HepG2 (cell line): ENCODE measurements around the gene DOCK4. TPM values are rescaled to one million over a fixed set of nuclear protein-coding genes. Genes with fewer than 3 reads are reported as not detected.

Experiments used
- ATF2 ChIP-seq: sonication (generic); formaldehyde crosslinking; IDR thresholded peaks from 2 replicates; pipeline ENCODE4 v1.4.0; 2020; ENCODE audit warnings: missing genetic modification reagents
- DMAP1 ChIP-seq: IDR thresholded peaks from 2 replicates; pipeline ENCODE4 v1.6.1; 2016
- FOXO1 ChIP-seq: sonication (generic); formaldehyde crosslinking; IDR thresholded peaks from 2 replicates; pipeline ENCODE4 v1.4.0; 2020; ENCODE audit warnings: missing genetic modification reagents
- FOXP1 ChIP-seq, 2 experiments: fragments of 450-650 bp in 1 of 2; IDR thresholded peaks; 2 replicates each; pipeline ENCODE4 v1.6.1; 2017 to 2018; ENCODE audit warnings: antibody characterized with exemption in 1 of 2
- KLF11 ChIP-seq: IDR thresholded peaks from 2 replicates; pipeline ENCODE4 v1.6.1; 2016; ENCODE audit warnings: missing compliant biosample characterization
- KLF16 ChIP-seq, 2 experiments: sonication (generic) in 1 of 2; formaldehyde crosslinking in 1 of 2; IDR thresholded peaks; 2 replicates each; pipeline versions ENCODE4 v1.6.1 to v1.8.0; 2016 to 2023; ENCODE audit warnings: missing genetic modification reagents in 2 of 2, missing compliant biosample characterization in 1 of 2
- MIER2 ChIP-seq: IDR thresholded peaks from 2 replicates; pipeline ENCODE4 v1.6.1; 2016; ENCODE audit warnings: missing biosample characterization, missing genetic modification reagents
- MTF1 ChIP-seq: sonication (generic); formaldehyde crosslinking; IDR thresholded peaks from 2 replicates; pipeline ENCODE4 v1.5.0; 2020; ENCODE audit warnings: missing genetic modification reagents
- PRDM15 ChIP-seq: sonication (generic); formaldehyde crosslinking; IDR thresholded peaks from 2 replicates; pipeline ENCODE4 v1.4.0; 2020; ENCODE audit warnings: missing genetic modification reagents
- SP2 ChIP-seq: sonication (generic); formaldehyde crosslinking; IDR thresholded peaks from 2 replicates; pipeline ENCODE4 v1.5.1; 2020; ENCODE audit warnings: mild to moderate bottlenecking, missing genetic modification reagents
- SYNCRIP ChIP-seq: fragments of 200-400 bp; formaldehyde crosslinking; IDR thresholded peaks from 2 replicates; pipeline ENCODE4 v1.6.1; 2018; ENCODE audit warnings: mild to moderate bottlenecking, low read depth, low read length; ENCODE audit not compliant: insufficient read depth
- THAP7 ChIP-seq: sonication (generic); formaldehyde crosslinking; IDR thresholded peaks from 2 replicates; pipeline ENCODE4 v1.8.1; 2023; ENCODE audit warnings: mild to moderate bottlenecking, missing genetic modification reagents
- ZBTB46 ChIP-seq: sonication (generic); formaldehyde crosslinking; IDR thresholded peaks from 2 replicates; pipeline ENCODE4 v1.4.0; 2020; ENCODE audit warnings: mild to moderate bottlenecking, missing genetic modification reagents, borderline replicate concordance
- ZNF292 ChIP-seq: sonication (generic); formaldehyde crosslinking; IDR thresholded peaks from 2 replicates; pipeline ENCODE4 v1.8.1; 2022; ENCODE audit warnings: mild to moderate bottlenecking, low read depth, missing genetic modification reagents, borderline replicate concordance
- ZNF331 ChIP-seq: sonication (generic); formaldehyde crosslinking; IDR thresholded peaks from 2 replicates; pipeline ENCODE4 v1.4.0; 2020; ENCODE audit warnings: missing genetic modification reagents
- ZNF33B ChIP-seq: sonication (generic); formaldehyde crosslinking; IDR thresholded peaks from 2 replicates; pipeline ENCODE4 v1.5.1; 2020; ENCODE audit warnings: mild to moderate bottlenecking, missing genetic modification reagents
- ZNF800 ChIP-seq: sonication (generic); formaldehyde crosslinking; IDR thresholded peaks from 2 replicates; pipeline ENCODE4 v1.4.0; 2020; ENCODE audit warnings: missing genetic modification reagents
- ZSCAN25 ChIP-seq: sonication (generic); formaldehyde crosslinking; IDR thresholded peaks from 2 replicates; pipeline ENCODE4 v1.8.0; 2022; ENCODE audit warnings: mild to moderate bottlenecking, missing genetic modification reagents
- polyA plus RNA-seq, 8 experiments: library from polyadenylated mRNA; depleted of rRNA in 3 of 8; stranded (reverse) in 7 of 8; unstranded in 1 of 8; fragments of >200 nt; fragmentation: Illumina TruSeq in 4 of 8; extraction: Trizol in 4 of 8; gene quantifications; 2 replicates each; pipeline versions ENCODE4 v1.2.1 to v1.2.3, GENCODE V29; 2011 to 2016; ENCODE audit warnings: low read depth in 4 of 8, missing spikeins in 1 of 8, mixed read lengths in 1 of 8; ENCODE audit not compliant: insufficient read depth in 1 of 8
- total RNA-seq, 5 experiments: library from RNA; depleted of rRNA; stranded (reverse); fragments of >200 nt; fragmentation: Illumina TruSeq; extraction: Trizol; gene quantifications; 2 replicates each; pipeline ENCODE4 v1.2.3, GENCODE V29; 2016; ENCODE audit warnings: low read depth in 1 of 5
- TF ChIP-seq, protein P1 (sequence below): sonication (generic); formaldehyde crosslinking; IDR thresholded peaks from 2 replicates; pipeline ENCODE4 v1.4.0; 2020; ENCODE audit warnings: missing genetic modification reagents, mild to moderate bottlenecking, borderline replicate concordance

DOCK4 gene
- total and polyA plus RNA-seq, 2 of the 13 experiments (the other 11 are each of a cell fraction or from before 2014, with no cell fraction given): 13.5 to 17.4 TPM

DNA sequence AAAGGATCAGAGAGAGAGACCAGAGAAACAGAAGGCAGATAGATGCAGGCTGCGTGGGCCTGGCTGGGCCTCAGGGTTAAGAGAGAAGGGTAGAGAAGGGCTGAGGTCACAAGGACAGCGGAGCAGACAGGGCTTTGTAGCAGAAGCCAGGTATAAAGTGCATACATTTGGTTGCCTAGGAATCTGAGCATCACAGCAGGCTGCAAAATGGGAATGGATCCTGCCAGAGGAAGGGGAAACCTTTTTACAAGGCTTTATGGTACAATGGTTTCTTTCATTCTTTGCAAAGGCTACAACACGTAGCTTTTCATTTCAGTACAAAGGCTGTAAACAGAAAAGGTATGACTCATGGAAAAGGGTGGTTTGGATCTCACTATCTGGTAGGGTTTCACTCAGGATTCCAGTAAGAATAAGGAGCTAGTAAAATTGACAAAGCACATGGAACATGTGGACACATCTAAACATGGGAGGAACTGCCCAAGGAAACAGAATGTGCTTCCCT lies 275.1 kb downstream of the DOCK4 start (continued):
- TF ChIP-seq MTF1 (CRISPR knock-in tag) (no peak), THAP7 (0 out of 2 replicates have a peak, but pooled peaks have one; percentile 28), ZNF331 (CRISPR knock-in tag) (no peak; the same call in 1 of the 2 replicates), ZNF33B (CRISPR knock-in tag) (no peak), KLF11 (CRISPR knock-in tag) (0 out of 2 replicates have a peak, but pooled peaks have one; percentile 20), ZBTB46 (no peak), ZNF800 (no peak), FOXP1 (IDR thresholded peaks at IDR 0.05) (peak; percentile 74), FOXP1 (CRISPR knock-in tag; IDR thresholded peaks at IDR 0.05) (peak; percentile 56; the same call in 1 of the 2 replicates), FOXO1 (CRISPR knock-in tag) (peak; percentile 65), PRDM15 (CRISPR knock-in tag) (peak; percentile 97), SP2 (CRISPR knock-in tag) (no peak), SYNCRIP (no peak), ATF2 (peak; percentile 44; the same call in 1 of the 2 replicates), DMAP1 (CRISPR knock-in tag) (peak; percentile 39; the same call in 1 of the 2 replicates), MIER2 (CRISPR knock-in tag) (0 out of 2 replicates have a peak, but pooled peaks have one; percentile 8), ZSCAN25 (CRISPR knock-in tag) (peak; percentile 59; the same call in 1 of the 2 replicates), ZNF292 (CRISPR knock-in tag) (no peak), KLF16 (CRISPR knock-in tag; IDR thresholded peaks at IDR 0.05) (peak in 1 of 2 experiments; percentile 57; a peak in 1 of 4 replicates)
- TF ChIP-seq, protein P1, sequence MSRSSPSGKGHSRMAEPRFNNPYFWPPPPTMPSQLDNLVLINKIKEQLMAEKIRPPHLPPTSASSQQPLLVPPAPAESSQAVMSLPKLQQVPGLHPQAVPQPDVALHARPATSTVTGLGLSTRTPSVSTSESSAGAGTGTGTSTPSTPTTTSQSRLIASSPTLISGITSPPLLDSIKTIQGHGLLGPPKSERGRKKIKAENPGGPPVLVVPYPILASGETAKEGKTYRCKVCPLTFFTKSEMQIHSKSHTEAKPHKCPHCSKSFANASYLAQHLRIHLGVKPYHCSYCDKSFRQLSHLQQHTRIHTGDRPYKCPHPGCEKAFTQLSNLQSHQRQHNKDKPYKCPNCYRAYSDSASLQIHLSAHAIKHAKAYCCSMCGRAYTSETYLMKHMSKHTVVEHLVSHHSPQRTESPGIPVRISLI (CRISPR knock-in tag): no peak
